GM21619 (cell line): ENCODE results near the gene PCDHGA6.
"Not testable (repeated sequence)": the region's sequence is repeated elsewhere in the genome, so short reads cannot be mapped to it uniquely, and the experiment has no call there.

Experiments
- ATAC-seq: cut with Tn5 transposase; IDR thresholded peaks from one replicate; pipeline ENCODE4 v1.9.1; 2021; ENCODE audit not compliant: unreplicated experiment

Gene PCDHGA6

GRCh38 chr5:141359790-141360426 lies 13.8 kb upstream of the PCDHGA6 start, which contains the start of gene PCDHGB2:
Gene PCDHGB2, plus strand, starts transcription at chr5:141359994. Its CDS starts 142 bp downstream, at chr5:141360136.
- peak; percentile 84 for ATAC-seq

- ATAC-seq, result no peak
These were observed 13.0 kb upstream of the PCDHGA6 start for GRCh38 chr5:141360685-141361084.

- ATAC-seq, result no peak
These were observed 11.0 kb upstream of the PCDHGA6 start for GRCh38 chr5:141362719-141363118.

- no peak for ATAC-seq
These were observed 9.6 kb upstream of the PCDHGA6 start, which contains the start of gene PCDHGA5 for GRCh38 chr5:141363952-141364660. Gene PCDHGA5, plus strand, starts transcription at chr5:141364162. Its CDS starts 169 bp downstream, at chr5:141364331.

- no peak for ATAC-seq
These were observed 7.4 kb upstream of the PCDHGA6 start for GRCh38 chr5:141366016-141366896.

- peak; percentile 97 for ATAC-seq
These were observed 3.5 kb upstream of the PCDHGA6 start, which contains the start of gene PCDHGB3 for GRCh38 chr5:141369994-141370848. Gene PCDHGB3, plus strand, starts transcription at chr5:141370242. Its CDS starts 153 bp downstream, at chr5:141370395.

- ATAC-seq, result no peak
These were observed 1.9 kb upstream of the PCDHGA6 start for GRCh38 chr5:141371572-141372475.

GRCh38 chr5:141374627-141375026 lies 936 bp downstream of the PCDHGA6 start:
- no peak for ATAC-seq

- not testable (repeated sequence) for ATAC-seq
These were observed 1.9 kb downstream of the PCDHGA6 start for GRCh38 chr5:141375444-141376155.

- no peak for ATAC-seq
These were observed 9.0 kb downstream of the PCDHGA6 start, which contains the start of gene PCDHGA7 for GRCh38 chr5:141382469-141383294. Gene PCDHGA7, plus strand, starts transcription at chr5:141382742. Its CDS starts 158 bp downstream, at chr5:141382900.

GRCh38 chr5:141383345-141383744 lies 9.7 kb downstream of the PCDHGA6 start:
- no peak for ATAC-seq

GRCh38 chr5:141384471-141385267 lies 11.0 kb downstream of the PCDHGA6 start:
- ATAC-seq, result no peak

- peak; percentile 91 for ATAC-seq
These were observed 14.0 kb downstream of the PCDHGA6 start, which contains the start of gene PCDHGB4 for GRCh38 chr5:141387557-141388311. Gene PCDHGB4, plus strand, starts transcription at chr5:141387698. Its CDS starts 187 bp downstream, at chr5:141387885.

- no peak for ATAC-seq
These were observed 15.0 kb downstream of the PCDHGA6 start for GRCh38 chr5:141388661-141389060.

- no peak for ATAC-seq
These were observed 15.7 kb downstream of the PCDHGA6 start for GRCh38 chr5:141389153-141390042.
